Left forelimb (tissue), 1 donor: ENCODE measurements around the gene UBXN4.
"Not testable (repeated sequence)": the region's sequence is repeated elsewhere in the genome, so short reads cannot be mapped to it uniquely, and the experiment has no call there.

ENCODE experiments used
- DNase-seq: peaks from one replicate; pipeline ENCODE4 v3.0.0-alpha.2; 2018; ENCODE audit warnings: low spot score

The UBXN4 gene

DNA sequence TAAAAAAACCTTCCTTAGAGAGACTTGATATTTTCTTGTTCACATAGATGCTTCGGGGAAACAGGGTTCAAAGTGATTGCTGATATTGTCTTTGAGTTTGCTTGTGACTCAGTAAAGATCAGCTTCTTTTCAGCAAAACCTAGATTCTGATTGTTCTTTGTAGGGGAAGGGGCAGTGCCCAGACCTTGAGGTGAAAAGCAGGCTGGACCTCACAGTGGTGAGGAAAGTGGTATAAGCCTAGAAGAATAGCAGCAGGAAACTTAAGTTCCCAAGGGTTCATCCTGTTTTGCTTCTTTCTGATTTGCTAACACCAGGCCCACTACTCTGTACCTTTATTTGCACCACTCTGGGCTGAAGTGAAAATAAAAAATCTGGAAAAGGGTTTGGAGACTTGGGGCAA, 20.9 kb downstream of the UBXN4 start:
- DNase-seq = no peak

DNA sequence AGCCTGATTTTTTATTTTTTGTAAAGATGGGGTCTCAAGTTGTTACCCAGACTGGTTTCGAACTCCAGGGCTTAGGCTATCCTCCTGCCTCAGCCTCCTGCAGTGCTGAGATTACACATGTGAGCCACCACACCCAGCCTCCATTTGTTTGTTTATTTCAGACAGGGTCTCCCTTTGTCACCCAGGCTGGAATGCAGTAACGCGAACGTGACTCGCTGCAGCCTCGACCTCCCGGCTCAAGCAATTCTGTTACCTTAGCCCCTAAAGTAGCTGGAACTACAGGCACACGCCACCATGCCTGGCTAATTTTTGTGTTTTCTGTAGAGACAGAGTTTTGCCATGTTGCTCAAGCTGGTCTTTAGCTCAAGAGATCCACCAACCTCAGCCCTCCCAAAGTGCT, 27.2 kb downstream of the UBXN4 start:
- DNase-seq = no peak

DNA sequence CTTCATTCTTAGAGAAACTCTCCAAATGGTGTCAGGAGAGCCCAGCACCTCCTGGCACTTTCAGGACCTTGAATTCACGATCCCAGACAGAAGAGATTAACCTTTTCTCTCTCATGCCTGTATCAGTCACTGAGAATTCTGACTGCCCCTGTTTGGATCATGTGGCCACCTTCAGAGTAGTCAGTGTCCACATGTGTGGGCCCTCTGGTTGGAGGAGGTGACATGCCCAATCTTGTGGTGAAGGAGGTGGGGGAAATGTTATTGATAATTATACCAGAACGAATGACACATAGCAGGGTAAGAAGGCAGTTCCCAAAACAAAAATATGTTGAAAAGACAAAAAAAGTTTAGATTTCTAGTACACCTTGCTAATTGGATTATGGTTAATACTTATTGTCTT, 31.7 kb downstream of the UBXN4 start:
- no peak for DNase-seq

DNA sequence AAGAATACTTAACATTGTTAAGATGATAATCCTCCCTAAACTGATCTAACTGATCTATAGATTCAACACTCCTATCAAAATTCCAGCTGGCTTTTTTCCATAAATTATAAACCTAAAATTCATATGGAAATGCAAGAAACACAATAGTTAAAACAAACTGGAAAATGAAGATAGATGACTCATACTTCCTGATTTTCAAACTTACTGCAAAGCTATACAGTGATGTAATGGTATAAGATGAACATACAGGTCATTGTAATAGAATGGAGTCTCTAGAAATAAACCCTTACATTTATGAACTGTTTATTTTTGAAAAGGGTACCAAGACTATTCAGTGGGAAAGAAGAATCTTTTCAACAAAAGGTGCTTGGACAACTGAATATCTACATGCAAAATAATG, 32.3 kb downstream of the UBXN4 start:
- DNase-seq = no peak

DNA sequence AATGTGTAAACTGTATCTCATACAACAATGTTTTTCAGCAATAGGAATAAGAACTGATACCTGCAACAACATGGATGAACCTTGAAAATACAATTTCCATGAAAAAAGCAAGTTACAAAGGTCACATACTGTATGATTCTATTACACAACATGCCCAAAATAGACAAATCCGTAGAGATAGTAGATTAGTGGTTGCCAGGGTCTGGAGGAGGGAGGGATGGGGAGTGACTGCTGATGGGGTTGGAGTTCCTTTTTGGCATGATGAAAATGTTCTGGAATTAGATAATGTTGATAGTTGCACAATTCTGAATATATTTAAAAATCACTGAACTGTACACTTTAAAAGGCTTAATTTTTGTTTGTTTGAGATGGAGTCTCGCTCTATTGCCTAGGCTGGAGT, 33.8 kb downstream of the UBXN4 start:
- no peak for DNase-seq

DNA sequence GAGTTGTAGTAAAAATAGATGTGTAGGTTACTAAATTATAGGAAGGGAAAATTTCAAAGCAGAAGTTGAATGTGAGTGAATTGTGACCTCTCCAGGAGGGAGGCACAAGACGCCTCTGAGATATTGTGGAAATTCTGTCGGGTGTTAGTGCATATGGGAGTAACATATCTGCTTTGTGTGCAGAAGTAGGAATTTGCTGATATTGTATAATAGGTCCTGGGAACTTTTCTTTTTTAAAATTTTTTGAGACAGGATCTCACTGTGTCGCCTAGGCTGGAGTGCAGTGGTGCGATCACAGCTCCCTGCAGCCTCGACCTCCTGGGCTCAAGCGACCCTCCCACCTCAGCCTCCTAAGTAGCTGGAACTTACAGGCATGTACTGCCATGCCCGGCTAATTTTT, 34.7 kb downstream of the UBXN4 start:
- no peak for DNase-seq

DNA sequence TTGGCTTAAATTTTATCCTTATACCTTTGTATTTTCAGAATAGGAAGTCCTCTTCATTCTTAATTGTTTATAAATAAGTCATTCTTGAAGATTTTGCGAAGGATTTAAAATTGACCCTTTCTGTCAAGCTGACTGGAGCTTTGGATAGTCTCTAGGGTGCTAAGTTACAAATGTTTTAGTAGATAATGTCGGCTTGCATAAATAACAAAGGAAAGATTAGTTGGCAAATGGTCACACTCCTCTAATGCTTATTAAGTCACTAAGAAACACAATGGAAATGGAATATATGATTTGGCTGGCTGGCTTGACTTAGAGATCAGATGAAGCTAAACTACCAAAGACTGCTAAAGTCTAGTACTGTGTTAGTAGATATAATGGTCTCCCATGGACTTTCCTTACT, 40.6 kb downstream of the UBXN4 start:
- no peak for DNase-seq

DNA sequence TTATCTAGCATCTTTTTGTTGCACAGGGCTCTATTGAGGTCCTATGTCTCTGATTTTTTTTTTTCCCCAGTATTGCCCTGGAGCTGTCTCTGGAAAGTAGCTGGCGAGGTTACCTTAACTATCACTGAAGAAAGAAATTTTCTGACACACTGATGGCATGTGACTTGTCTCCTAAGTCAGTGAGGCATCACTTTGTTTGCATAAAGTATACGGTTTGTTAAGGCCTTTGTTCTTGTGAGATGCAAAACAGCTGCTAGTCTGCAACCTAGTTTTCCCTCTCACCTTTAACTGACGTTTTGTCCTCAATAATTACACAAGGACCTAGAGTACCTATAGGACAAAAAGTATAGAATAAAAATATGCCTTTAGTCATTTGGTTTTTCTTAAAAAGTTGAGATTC, 41.8 kb downstream of the UBXN4 start:
- DNase-seq = no peak

DNA sequence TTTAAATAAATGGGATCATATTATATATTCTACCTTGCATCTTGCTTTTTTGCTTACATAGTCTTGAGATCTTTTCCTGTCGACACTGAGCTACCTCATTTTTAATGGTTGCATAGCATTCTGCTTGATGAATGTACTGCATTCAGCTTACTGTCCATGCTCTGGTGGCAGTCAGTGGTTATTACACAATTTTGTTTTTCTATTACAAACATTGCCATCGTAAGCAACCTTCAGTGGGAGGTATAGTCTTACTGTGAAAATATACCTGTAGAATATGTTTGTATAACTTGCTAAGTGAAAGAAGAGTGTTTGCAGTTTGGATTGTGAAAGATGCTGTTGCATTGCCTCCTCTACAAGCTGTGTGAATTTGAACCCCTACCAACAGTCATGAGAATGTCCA, 43.4 kb downstream of the UBXN4 start:
- DNase-seq = no peak

DNA sequence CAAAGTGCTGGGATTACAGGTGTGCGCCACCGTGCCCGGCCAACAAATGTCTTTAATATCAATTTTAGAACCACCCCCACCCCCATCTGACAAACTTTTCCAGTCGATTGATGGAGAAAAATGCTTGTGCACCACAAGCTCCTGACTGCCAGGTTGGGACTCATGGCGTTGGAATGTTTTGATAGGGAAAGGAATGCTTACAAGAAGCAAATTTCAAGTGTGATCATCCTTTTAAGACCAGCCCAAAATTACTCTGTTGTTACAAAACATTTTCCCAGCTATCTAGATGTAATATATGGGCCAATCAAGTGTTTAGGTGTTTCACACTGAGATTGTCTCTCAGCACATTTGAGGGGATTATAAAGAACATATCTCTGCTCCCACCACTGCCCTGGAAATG, 45.2 kb downstream of the UBXN4 start:
- DNase-seq = no peak

DNA sequence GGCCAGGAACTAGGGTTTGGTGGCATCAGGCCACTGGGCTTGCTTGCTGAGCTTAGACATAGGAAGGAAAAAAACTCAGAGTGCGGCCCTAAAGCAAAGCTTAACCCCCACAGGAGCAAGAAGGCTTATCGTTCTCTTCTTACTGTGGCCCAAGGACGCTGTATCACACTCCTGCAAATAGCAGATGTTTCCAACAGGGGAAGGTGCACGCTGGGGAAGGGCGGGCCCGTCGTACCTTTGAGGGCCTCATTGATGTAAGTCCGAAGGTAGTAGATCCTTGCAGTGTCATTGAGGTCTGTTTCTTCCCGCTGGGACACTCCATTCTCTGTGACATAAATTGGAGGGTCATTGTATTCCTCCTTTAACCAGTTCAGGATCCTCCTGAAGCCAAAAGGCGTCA, 48.8 kb downstream of the UBXN4 start:
- DNase-seq = no peak

DNA sequence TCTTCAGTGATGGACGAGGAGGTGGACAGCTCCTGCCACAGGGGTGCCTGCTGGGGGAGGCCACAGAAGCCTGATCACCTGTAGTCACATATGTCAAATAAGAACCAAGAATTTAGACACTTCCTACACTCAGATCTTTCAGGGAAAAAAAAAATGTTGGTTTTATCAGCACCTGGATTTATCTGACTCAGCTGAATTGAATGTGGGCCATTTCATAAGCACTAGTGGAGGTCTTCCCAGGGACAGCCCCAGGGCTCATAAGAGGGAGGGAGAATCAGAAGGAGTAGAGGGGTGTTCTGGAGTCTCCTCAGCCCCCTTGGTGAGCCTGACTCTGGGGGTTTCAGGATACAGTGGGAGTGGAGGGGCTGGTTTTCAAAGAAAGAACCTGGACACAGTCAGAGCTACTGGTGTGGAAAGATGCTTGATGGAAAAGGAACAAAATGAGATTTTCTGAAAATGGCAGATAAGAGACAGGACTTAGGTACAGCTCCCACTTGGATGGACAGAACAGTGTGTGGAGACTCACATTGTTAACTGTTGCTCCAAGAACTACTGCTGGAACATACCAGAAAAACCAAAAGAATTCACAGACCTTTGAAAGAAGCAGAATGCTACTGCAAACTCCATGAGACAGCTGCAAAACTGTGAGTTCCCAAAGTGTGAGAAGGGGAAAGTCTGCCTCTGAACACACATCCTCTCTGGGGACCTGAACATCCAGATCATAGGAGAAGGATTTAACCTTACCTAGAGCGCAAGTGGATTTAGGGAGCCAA, 49.9 kb downstream of the UBXN4 start:
- no peak for DNase-seq

DNA sequence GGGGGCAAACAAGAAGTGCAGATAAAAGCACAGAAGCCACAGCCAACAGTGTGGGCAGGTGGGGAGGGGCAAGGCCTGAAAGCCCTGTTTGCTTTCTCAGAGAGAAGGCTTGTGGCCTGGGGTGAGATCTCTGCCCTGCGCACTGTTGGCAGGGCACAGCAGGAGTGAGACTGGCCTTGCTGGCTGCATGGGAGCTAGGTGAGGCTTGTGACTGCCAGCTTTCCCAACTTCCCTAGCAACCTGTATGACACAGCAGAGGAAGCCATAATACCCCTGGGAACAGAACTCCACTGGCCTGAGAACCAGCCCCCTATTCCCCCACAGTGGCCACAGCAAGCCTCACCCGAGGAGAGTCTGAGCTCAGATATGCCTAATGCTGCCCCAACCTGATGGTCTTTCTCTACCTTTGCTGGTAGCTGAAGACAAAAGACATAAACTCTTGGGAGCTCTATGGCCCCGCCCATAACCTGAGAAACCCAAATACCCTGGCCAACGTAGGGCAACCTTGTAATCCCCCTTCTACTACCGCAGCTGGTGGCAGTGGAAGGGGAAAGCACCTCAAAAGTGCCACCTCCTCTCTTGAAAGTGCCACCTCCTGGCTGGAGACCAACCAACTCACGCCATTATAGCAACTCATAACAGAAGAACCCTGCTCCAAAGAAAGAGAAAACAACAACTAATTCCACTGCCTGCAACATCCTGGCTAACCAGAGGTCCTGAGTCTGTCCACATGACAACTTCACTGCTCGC, 50.9 kb downstream of the UBXN4 start:
- no peak for DNase-seq

DNA sequence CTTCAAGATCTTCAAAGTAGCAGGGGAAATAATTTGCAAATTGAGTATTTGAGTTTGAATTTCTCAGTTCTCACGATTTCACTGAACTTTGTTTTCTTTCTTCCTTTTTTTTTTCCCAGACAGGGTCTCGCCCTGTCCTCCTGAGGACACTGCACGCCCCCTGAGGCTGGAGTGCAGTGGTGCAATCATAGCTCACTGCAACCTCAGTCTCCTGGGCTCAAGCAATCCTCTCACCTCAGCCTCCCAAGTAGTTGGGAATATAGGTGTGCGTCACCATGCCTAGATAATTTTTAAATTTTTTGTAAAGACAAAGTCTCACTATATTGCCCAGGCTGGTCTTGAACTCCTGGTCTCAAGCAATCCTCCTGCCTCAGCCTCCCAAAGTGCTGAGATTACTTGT, 54.0 kb downstream of the UBXN4 start:
- DNase-seq = not testable (repeated sequence)

DNA sequence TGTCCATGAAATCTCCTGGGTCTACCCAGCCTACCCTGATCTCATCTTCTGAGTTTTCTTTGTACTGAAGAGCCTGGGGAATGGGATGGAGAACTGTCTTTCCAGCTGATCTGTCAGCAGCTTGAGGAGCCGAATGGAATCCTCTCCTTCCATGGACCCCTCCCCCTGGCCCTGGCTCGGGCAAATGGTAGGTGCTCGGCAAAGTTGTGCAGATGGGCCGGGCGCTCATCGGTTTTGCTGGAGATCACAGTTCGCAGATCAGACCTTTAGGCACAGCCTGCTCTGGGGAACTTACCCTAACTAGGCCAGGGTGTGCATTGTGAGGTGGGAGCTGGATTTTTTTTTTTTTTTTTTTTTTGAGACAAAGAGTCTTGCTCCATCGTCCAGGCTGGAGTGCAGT, 55.0 kb downstream of the UBXN4 start:
- DNase-seq = no peak

DNA sequence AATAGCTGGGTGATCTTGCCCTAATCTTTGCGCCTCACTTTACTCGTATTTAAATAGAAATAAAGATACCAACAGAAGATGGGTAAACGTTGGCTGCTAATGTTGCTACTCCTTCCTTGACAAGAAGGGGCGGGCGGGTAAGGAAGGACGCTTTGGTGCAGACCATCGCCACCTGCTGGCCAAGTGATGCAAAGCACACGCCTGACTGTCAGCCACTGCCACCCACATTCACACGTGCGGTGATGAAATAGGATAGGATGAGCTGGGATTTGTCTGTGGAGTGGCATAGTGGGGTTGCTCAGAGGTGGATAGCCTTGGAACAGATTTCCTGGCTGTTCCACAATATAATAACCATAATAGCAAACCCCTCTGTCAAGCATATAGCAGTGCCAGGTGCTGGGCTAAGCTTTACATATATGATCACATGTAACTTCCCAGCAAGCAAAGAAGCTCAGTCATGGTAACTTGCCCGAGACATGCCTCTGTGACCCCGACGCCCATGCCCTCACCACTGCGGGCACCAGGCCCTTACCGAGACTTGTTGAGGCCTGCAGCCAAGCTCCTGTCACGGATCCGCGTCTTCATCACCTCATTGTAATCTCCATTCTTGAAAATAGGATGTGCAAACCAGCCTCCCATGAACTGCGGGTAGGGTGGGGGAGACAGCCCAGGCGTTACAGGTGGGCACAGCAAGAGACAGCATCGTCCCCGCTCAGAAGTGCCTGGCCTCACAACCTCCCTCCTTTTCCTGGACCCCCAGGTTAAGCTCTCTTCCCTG, 56.0 kb downstream of the UBXN4 start:
- DNase-seq = no peak

DNA sequence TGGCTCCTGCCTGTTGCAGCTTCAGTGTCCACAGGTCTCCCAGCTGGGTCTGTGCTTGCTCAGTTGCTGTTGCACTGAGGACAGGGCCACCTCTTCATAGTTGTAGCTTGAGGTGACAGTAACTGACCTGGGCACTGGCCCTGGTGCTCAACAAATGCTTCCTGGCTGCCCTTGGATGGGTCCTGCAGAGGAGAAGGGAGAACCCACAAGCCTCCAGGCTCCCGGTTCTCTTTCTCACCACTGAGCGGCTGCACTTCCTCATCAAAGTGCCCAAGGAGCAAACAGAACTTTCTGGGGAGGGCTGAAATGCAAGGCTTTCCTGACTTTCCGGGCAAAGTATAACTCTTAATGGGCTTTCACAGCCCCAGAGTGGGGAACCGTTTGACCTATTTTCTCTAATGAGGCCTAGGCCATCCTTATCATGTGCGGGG, 56.6 kb downstream of the UBXN4 start:
- no peak for DNase-seq

DNA sequence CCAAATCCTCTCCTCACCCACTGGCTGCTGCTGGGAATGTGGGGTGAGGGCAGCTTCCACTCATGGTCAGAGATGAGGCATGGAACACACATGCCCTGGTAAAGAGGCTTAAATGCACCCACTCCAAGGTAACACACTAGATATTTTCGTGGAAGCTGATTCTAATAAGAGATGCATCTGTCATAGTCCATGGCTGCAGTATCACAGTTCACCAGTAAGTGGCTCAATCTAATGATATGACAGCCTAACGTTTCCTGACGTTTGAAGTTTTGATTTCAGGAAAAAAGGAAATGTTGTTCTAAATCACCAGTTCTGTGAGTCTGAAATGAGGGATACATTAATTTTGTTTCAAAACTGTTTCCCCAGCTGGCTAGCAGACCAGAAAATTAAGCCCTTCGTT, 57.1 kb downstream of the UBXN4 start:
- no peak for DNase-seq

DNA sequence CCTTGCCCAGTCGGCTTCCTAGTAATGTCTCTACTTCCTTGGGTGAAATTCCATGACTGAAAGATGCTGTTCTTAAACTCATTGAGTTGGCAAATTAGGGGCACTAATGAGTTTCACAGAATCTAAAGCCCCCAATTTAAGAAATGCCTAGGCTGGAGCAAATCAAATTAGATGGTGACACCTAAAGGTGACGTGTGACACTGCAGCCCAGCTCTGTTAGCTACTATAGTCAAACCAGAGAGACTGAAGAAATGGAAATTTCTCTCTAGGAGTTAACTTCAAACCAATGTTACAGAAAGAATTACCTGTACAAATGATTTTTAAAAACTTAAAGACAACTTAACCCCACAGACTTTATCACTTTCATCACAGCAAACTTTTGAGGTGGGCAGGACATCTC, 58.1 kb downstream of the UBXN4 start:
- no peak for DNase-seq

DNA sequence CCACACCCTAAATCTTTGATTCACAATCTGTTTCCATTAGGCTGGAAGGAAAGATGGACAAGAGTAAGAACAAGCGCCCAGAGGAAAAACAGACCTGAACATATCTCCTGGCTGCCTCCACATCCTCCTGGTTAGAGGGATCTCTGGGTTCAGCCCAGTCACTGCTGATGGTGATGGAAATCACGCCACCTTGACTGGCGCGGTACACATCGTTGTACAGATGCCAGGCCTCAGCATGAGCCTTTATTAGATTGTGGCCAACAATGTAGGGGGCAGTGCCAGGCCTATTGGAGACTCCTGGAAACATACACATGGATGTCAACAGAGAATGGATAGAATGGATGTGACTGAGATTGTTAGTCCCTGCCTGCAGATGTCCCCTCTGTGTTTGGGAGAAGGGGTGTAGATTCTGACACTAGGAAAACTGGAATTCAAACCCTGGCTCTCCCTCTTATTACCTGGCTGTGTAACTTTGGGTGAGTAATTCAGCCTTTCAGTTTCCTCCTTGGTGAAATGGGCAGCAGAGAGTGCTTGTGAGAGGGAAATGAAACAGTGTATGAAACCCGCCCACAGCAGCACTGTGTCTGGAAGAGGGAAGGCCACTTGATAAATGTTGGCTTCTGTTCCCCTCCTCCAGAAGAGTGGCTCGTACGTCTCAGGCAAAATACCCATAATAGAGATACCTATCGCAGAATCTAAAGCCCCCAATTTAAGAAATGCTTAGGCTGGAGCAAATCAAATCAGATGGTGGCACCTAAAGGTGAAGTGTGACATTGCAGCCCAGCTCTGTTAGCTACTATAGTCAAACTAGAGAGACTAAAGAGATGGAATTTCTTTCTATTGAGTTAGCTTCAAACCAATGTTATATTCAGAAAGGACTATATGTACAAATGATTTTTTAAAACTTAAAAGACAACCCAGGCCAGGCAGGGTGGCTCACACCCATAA, 59.1 kb downstream of the UBXN4 start:
- no peak for DNase-seq

DNA sequence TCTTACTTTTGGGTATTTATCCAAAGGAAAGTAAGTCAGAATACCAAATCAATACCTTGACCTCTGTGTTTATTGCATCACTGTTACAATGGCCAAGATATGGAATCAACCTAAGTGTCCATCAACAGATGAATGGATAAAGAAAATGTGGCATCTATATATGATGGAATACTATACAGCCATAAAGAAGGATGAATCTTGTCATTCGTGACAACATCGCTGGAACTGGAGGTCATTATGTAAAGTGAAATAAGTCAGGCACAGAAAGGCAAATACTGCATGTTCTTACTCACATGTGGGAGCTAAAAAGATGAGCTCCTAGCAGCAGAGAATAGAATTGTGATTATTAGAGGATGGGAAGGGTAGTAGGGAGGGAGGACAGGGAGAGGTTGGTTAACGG, 60.7 kb downstream of the UBXN4 start:
- DNase-seq = no peak

DNA sequence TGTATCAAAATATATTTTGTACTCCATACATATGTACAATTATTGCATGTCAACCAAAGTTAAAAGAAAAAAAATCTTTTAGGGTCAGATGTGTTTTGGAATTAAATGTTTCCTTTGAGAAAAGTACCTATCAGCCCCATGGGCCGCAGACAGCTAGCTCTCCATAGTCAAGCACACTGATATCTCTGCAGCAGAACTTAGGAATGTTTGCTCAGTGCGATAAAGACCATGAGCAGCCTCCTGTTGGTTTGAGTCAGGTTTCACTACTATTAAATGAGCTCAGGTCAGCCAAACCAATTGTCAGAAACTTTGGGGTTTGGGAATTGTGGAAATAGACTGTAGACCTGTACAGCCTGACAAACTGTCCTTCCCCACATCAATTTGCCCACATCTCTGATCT, 61.6 kb downstream of the UBXN4 start:
- no peak for DNase-seq
